HG02885 (cell line): ENCODE measurements around the gene UBAC2.
"Not testable (repeated sequence)": the region's sequence is repeated elsewhere in the genome, so short reads cannot be mapped to it uniquely, and the experiment has no call there.

Source experiments
- ATAC-seq: cut with Tn5 transposase; IDR thresholded peaks from one replicate; pipeline ENCODE4 v1.9.1; 2021; ENCODE audit warnings: mild to moderate bottlenecking; ENCODE audit not compliant: unreplicated experiment, poor library complexity

Gene UBAC2

GRCh38 chr13:99385940-99386339 is 185.3 kb downstream of the UBAC2 start:
- no peak for ATAC-seq

- ATAC-seq, result no peak
Observed at GRCh38 chr13:99386495-99386894, 185.8 kb downstream of the UBAC2 start.

GRCh38 chr13:99386911-99387788 is 186.5 kb downstream of the UBAC2 start:
- peak; percentile 66 for ATAC-seq

DNA sequence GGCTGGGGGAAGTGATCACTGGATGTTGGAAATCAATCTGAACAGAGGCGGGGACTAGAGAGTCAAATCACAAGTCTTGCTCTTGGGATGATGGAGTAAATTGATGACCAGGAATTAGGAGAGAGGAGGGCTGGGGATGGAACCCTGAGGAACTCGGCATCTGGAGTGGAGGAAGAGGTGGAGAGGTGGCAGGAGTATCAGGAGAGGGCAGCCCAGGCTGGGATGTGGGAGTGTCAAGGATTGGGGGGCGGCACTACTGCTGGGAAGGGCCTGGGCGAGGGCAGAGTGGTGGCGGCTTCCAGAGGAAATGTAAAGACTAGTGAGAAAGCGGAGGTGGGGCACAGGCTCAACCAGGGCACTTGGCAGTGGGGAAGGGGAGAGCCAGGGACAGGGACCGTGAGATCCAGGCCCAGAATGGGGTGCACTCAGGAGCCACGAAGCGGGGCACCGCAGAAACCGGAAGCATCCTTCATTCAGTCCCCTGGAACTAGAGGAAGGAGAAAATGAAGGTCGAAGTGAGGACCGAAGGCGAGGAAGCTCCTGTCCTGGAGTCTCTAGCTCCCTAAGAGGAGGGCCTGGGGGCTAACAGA is 187.8 kb downstream of the UBAC2 start:
- ATAC-seq, result no peak

- not testable (repeated sequence) for ATAC-seq
Observed at GRCh38 chr13:99389094-99389493, 188.4 kb downstream of the UBAC2 start.

GRCh38 chr13:99389520-99390304 is 189.1 kb downstream of the UBAC2 start:
- no peak for ATAC-seq

GRCh38 chr13:99390601-99391000 is 189.9 kb downstream of the UBAC2 start:
- no peak for ATAC-seq

GRCh38 chr13:99391781-99392469 is 191.3 kb downstream of the UBAC2 start:
- ATAC-seq, result no peak

DNA sequence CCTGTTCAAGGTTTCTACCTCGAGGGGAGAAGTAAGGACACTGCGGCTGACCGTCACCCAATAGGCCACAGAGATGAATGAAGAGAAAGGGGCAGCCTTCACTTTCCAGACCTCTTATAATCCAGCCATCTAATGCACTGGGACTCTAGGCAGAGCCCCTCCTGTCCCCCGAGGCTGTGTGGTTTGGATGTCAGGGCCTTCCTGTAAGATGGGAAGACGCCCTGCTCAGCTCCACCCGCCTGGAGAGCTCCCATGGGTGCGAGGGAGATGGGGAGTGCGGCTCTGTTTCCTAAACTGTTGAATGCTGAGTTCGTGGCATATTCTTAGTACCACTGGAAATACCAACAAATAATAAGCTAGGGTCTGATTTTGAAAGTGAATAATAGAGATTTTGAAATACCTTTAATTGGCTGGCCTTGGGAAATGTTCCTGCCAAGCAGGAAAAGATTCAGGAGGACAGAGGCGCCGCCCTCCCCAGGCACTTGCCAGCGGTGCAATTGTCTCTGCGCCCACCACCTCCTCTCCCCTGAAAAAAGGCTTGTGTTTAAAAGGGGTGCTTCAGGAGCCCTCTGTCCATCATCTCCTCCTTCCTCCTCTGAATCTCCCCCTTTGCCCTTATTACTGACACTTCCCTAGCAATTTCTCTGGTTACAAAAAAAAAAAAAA is 191.9 kb downstream of the UBAC2 start:
- ATAC-seq, result no peak

GRCh38 chr13:99393391-99393790 is 192.7 kb downstream of the UBAC2 start:
- ATAC-seq, result not testable (repeated sequence)

DNA sequence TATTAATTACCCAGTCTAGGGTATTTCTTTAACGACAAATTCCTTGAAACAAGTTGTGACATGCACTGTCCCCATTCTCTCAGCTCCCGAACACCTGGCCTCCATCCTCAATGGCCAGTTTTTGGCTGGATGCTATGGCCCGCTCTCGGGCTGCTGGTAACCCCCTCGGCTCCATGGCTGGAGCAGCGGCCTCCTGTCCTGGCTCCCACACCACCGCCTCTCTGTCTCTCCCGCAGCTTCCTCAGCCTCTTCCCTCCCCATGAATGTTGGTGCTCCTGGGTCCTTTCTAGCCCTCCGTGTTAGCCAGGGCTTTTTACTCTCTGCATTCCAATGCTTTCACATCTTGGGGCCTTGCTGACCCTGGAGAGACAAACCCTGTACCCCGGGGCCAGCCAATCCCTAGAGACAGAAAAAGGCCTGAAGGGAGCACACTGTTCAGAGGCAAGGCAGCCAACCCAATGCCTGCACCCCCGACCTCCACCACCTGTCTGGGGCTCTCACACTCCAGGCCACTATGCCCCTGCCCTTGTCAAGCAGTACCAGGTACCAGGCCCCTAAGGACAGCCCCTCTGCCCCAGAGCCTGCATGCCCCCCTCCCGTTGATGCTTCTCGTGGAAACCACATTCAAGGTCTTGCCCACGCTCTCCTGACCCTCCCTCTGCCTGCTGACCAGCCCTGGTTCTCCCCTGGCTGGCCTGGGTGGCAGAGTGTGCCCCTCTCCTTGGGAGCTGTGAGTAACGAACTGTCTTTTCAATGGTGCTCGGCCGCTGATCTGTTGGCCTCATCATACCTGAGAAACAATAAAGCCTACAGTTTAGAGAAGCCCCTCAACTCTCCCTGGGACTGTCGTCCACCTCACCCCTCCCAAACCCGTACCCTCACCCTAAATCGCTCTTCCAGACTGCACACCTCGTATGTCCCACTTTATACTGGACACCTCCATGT is 193.4 kb downstream of the UBAC2 start:
- no peak for ATAC-seq

GRCh38 chr13:99395436-99395835 is 194.8 kb downstream of the UBAC2 start:
- ATAC-seq, result no peak

- no peak for ATAC-seq
Observed at GRCh38 chr13:99396446-99396845, 195.8 kb downstream of the UBAC2 start.

- no peak for ATAC-seq
Observed at GRCh38 chr13:99398071-99398470, 197.4 kb downstream of the UBAC2 start.

DNA sequence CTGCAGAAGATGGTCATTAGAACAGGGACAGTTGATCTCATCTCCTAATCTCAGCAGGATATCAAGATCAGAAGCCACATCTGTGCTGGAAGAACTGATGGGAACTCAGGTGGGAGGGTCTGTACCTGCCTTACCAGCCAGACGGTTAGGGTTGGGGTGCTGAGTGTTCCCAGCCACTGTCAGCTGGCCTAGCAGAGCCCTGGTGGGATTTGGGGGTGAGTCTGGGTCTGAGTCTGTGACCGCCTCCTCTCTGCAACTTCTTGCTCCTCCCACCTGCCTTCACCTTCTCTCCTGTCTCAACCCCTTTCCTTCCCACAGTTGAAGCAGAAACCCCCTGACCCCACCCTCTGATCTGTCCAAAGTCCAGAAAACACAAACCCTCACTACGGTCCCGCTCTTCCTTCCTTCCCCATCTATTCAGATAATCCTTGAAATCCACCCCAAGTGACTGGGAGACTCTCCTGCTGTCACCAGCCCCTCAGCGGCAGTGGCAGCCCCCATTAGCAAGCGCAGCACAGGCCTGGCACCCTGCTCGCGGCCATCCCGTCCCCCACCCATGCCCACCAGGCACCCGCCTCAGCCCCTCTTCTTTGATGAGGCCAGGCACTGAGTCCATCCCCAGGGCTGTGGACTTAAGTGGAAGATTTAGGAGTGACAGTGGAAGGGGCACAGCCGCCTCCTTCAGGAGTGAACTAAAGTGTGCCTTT is 198.4 kb downstream of the UBAC2 start:
- no peak for ATAC-seq

- ATAC-seq, result no peak
Observed at GRCh38 chr13:99399623-99399974, 198.9 kb downstream of the UBAC2 start.

DNA sequence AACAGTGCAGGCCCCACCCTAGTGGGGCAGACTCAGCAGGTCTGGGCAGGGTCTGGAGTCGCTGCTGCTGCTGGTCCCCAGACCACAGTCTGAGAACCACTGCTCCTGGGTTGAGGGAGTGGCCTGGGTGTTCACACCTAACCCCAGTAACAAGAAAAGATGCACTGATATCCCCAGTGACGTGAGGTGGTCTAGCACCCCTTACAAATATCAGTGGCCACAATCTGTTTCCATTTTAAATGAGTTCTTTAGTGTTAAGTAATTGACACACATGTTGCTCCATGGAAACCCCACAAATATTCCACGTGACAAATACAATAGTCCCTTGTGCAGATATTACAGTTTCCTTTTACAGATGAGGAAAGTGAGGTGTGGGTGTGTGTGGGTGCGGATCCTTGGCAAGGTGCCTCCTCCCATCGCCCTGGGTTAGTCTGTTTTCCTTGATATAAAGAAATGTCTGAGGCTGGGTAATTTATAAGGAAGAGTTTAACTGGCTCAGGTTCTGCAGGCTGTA is 202.9 kb downstream of the UBAC2 start:
- no peak for ATAC-seq
